HL-60 (cell line): Measurements from ENCODE around the gene KLHL33.

Source experiments
- CTCF ChIP-seq: IDR thresholded peaks from one replicate; pipeline ENCODE4 v1.5.1; 2011; ENCODE audit warnings: low read length, control low read depth, inconsistent platforms; ENCODE audit not compliant: insufficient read depth
- GABPA ChIP-seq: IDR thresholded peaks from 2 replicates; pipeline ENCODE4 v1.6.1; 2012; ENCODE audit warnings: low read depth
- POLR2AphosphoS5 ChIP-seq: IDR thresholded peaks from 2 replicates; pipeline ENCODE4 v1.6.1; 2012; ENCODE audit warnings: low read depth
- REST ChIP-seq: IDR thresholded peaks from 2 replicates; pipeline ENCODE4 v1.6.1; 2012; ENCODE audit warnings: low read depth; ENCODE audit not compliant: insufficient replicate concordance
- SPI1 ChIP-seq: IDR thresholded peaks from 2 replicates; pipeline ENCODE4 v1.6.1; 2012; ENCODE audit warnings: low read depth, mild to moderate bottlenecking, borderline replicate concordance

DNA sequence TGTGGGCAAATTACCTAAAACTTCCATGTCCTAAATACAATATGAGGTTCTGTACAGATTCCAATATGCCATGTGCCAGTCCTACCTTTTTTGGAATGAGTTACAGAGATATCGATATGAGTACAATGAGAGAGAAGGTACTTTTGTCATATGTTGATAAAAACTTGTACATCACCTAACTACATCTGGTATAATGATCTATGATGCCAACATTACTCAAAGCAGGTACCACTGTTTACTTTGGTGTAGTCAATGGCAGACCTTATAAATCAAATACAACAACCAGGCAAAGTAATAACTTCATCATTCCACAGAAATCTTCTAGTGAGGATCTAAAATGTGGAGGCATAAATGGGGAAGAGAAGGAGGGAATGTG, 35.4 kb downstream of the KLHL33 start:
- TF ChIP-seq POLR2AphosphoS5: no peak
- TF ChIP-seq CTCF: no peak
- no peak for TF ChIP-seq REST
- no peak for TF ChIP-seq SPI1
- TF ChIP-seq GABPA: no peak
